Brain microvascular endothelial cell (primary cell): ENCODE data around the gene DMAC2L.
A peak's percentile ranks its signal among the peaks of the same experiment; 100 is the strongest.

ENCODE experiments used
- DNase-seq: peaks from one replicate; pipeline ENCODE4 v3.0.0-alpha.2; 2020
- H3K27ac ChIP-seq: fragments of 250-450 bp; sonication (Bioruptor Pico); 2 replicates; pipeline ENCODE4 v1.5.1; 2020; ENCODE audit warnings: mild to moderate bottlenecking, moderate library complexity
- H3K27me3 ChIP-seq: fragments of 250-450 bp; sonication (Bioruptor Pico); replicated peaks from 2 replicates; pipeline ENCODE4 v1.5.1; 2020; ENCODE audit warnings: mild to moderate bottlenecking
- H3K36me3 ChIP-seq: fragments of 250-450 bp; sonication (Bioruptor Pico); replicated peaks from 2 replicates; pipeline ENCODE4 v1.5.1; 2020; ENCODE audit warnings: mild to moderate bottlenecking
- H3K4me3 ChIP-seq: 2 replicates; pipeline ENCODE4 v1.5.1; 2011; ENCODE audit warnings: low read depth, mild to moderate bottlenecking, control low read depth, low read length, moderate library complexity
- CTCF ChIP-seq: IDR thresholded peaks from 2 replicates; pipeline ENCODE4 v1.5.1; 2011; ENCODE audit warnings: low read depth, mild to moderate bottlenecking, moderate library complexity, low read length, control low read depth, inconsistent platforms; ENCODE audit errors: missing control alignments
- in situ Hi-C: cut with HindIII; loops from 2 replicates; pipeline ENCODE4 v1.10.0; 2017; ENCODE audit warnings: low sequenced_read_pairs, low pct_ligation_motif_present

Gene DMAC2L

GRCh38 chr14:50318031-50318626, 6.0 kb downstream of the DMAC2L start:
- in situ Hi-C loops: no loop called here
- DNase-seq: no peak

GRCh38 chr14:50319293-50319692, 7.2 kb downstream of the DMAC2L start:
- Histone ChIP-seq H3K36me3 (peaks cover 1% of the 10 kb centered on the region), H3K4me3 (no peak overlapping the region), H3K27ac (peak overlapping the region; percentile 97), H3K27me3 (no peaks in the 10 kb centered on the region)
- DNase-seq: peak; percentile 22
- no peak for TF ChIP-seq CTCF
- in situ Hi-C loops: no loop called here

More at GRCh38 chr14:50318031-50318626, 6.0 kb downstream of the DMAC2L start:
- H3K27ac ChIP-seq: no peak overlapping the region
- peak; percentile 51 for TF ChIP-seq CTCF
- no peaks in the 10 kb centered on the region for H3K27me3 ChIP-seq
- peaks cover 3% of the 10 kb centered on the region for H3K36me3 ChIP-seq
- H3K4me3 ChIP-seq: no peak overlapping the region

GRCh38 chr14:50319721-50320120, 7.6 kb downstream of the DMAC2L start:
- Histone ChIP-seq H3K4me3 (no peak overlapping the region), H3K36me3 (no peaks in the 10 kb centered on the region), H3K27me3 (no peaks in the 10 kb centered on the region), H3K27ac (peak overlapping the region; percentile 97)
- no peak for TF ChIP-seq CTCF
- peak; percentile 22 for DNase-seq
- in situ Hi-C loops: no loop called here

- H3K4me3 ChIP-seq: no peak overlapping the region
- in situ Hi-C loops: no loop called here
- H3K27me3 ChIP-seq: no peaks in the 10 kb centered on the region
- no peak for TF ChIP-seq CTCF
- H3K36me3 ChIP-seq: no peaks in the 10 kb centered on the region
- H3K27ac ChIP-seq: peak overlapping the region; percentile 97
- peak; percentile 71 for DNase-seq
Measured at GRCh38 chr14:50320283-50320682, 8.2 kb downstream of the DMAC2L start.

- DNase-seq: peak; percentile 98
- in situ Hi-C loops: no loop called here
- no peaks in the 10 kb centered on the region for H3K27me3 ChIP-seq
- peak; percentile 94 for TF ChIP-seq CTCF
- H3K4me3 ChIP-seq: no peak overlapping the region
- peak overlapping the region; percentile 97 for H3K27ac ChIP-seq
- no peaks in the 10 kb centered on the region for H3K36me3 ChIP-seq
Measured at GRCh38 chr14:50321009-50321660, 9.0 kb downstream of the DMAC2L start.
